Measurements from ENCODE around the gene TPCN1.

Gene TPCN1

GRCh38 chr12:113236539-113237399 is 15.5 kb downstream of the TPCN1 start:
- TF ChIP-seq GATA1 (IDR thresholded peaks at IDR 0.05; ENCODE audit: low read depth, low read length) (no peak), POLR2A (IDR thresholded peaks at IDR 0.05; ENCODE audit: low read length) (no peak)
- peak; percentile 75 to 82 for DNase-seq

GRCh38 chr12:113237748-113238147 is 16.5 kb downstream of the TPCN1 start:
- TF ChIP-seq GATA1 (IDR thresholded peaks at IDR 0.05; ENCODE audit: low read depth, low read length) = no peak
- no peak for TF ChIP-seq POLR2A (IDR thresholded peaks at IDR 0.05; ENCODE audit: low read length)
- peak; percentile 24 to 38 for DNase-seq

GRCh38 chr12:113238309-113238708 is 17.0 kb downstream of the TPCN1 start:
- peak; percentile 61 to 67 for DNase-seq
- TF ChIP-seq POLR2A (IDR thresholded peaks at IDR 0.05; ENCODE audit: low read length) (no peak), GATA1 (IDR thresholded peaks at IDR 0.05; ENCODE audit: low read depth, low read length) (no peak)

DNA sequence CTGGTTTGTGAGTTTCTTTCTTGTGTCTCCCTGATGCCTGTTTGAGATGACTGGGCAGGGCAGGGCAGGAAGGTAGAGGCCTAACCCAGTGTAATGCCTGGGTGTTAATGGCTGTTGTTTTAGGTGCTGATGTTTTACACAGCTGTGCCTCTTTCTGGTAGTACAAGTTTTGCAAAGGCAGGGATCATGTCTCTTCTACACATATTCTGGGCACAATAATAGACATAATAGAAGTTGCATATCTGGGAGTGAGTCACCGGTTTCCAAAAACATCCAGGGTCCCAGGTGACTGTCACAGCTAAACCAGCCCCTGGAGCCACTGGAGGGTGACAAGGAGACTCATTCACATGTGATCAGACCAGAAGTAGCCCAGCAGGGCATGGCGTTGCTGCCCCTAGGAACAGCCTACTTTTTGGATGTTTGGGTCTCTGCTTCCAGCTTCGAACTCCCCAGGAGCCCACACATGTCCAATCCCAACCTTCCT is 18.1 kb downstream of the TPCN1 start:
- TF ChIP-seq GATA1 (IDR thresholded peaks at IDR 0.05; ENCODE audit: low read depth, low read length) (no peak), POLR2A (IDR thresholded peaks at IDR 0.05; ENCODE audit: low read length) (no peak)
- DNase-seq = no peak

GRCh38 chr12:113239811-113240331 is 18.6 kb downstream of the TPCN1 start:
- DNase-seq = no peak
- TF ChIP-seq GATA1 (IDR thresholded peaks at IDR 0.05; ENCODE audit: low read depth, low read length) = no peak
- no peak for TF ChIP-seq POLR2A (IDR thresholded peaks at IDR 0.05; ENCODE audit: low read length)

DNA sequence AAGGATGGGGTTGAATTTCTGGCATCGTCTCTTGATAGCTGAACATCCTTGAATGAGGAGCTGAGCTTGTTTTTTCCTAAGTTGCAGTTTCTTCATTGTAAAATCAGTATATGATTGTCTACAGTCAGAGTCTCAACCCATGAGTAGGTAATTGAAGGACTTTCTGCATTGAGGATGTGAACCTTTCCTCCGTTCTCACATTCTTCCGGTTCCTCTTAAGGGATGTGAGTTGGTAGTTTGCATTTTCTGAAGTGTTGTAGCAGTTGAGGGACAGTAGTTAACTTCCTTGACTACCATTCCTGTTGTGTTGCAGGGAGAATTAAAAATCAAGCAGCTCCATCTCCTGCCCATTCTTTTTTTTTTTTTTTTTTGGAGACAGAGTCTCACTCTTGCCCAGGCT is 19.1 kb downstream of the TPCN1 start:
- DNase-seq = no peak
- no peak for TF ChIP-seq POLR2A (IDR thresholded peaks at IDR 0.05; ENCODE audit: low read length)
- TF ChIP-seq GATA1 (IDR thresholded peaks at IDR 0.05; ENCODE audit: low read depth, low read length) = no peak

GRCh38 chr12:113241191-113242025 is 20.1 kb downstream of the TPCN1 start:
- no peak for DNase-seq

DNA sequence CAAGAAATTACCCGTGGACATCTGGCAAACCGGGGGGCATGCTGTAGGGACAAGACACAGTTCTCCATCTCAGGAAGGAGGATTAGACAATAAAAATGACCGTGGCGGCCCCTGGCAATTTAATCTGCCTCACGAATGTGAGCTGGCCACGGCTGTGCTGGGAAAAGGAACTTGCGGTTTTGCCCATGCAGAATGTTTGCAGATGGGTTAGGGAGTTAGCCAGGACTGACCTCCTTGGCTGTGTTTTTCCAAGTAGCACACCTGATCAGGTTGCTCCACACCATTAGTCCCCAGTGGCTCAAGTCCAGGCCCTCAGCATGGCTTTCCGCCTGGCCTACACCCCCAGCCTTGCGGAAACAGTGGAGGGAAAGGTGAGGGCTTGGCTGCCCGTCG is 20.8 kb downstream of the TPCN1 start:
- DNase-seq = no peak
- TF ChIP-seq POLR2A (IDR thresholded peaks at IDR 0.05; ENCODE audit: low read length) (no peak), GATA1 (IDR thresholded peaks at IDR 0.05; ENCODE audit: low read depth, low read length) (no peak)

More at GRCh38 chr12:113241191-113242025, 20.1 kb downstream of the TPCN1 start:
- TF ChIP-seq GATA1 (IDR thresholded peaks at IDR 0.05; ENCODE audit: low read depth, low read length) = no peak
- TF ChIP-seq POLR2A (IDR thresholded peaks at IDR 0.05; ENCODE audit: low read length) = no peak

DNA sequence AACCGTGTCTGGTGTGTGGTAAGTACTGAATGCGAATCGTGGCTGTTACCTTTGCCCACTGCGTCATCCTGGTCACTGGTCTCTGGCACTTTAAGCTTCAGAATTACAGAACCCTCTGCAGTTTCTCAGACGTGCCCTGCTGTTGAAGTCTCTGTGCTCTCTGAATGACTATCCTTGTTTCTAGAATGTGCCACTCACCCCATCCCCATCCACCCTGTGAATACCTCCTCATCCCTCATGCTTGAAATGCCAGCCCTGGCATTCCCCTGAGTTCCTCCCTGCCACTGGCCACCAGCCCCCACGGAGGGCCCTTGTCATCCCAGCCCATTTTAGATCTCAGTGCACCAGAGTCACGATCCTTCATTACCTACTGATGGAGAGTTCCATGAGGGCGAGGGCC is 21.3 kb downstream of the TPCN1 start:
- TF ChIP-seq GATA1 (IDR thresholded peaks at IDR 0.05; ENCODE audit: low read depth, low read length) (no peak), POLR2A (IDR thresholded peaks at IDR 0.05; ENCODE audit: low read length) (no peak)

DNA sequence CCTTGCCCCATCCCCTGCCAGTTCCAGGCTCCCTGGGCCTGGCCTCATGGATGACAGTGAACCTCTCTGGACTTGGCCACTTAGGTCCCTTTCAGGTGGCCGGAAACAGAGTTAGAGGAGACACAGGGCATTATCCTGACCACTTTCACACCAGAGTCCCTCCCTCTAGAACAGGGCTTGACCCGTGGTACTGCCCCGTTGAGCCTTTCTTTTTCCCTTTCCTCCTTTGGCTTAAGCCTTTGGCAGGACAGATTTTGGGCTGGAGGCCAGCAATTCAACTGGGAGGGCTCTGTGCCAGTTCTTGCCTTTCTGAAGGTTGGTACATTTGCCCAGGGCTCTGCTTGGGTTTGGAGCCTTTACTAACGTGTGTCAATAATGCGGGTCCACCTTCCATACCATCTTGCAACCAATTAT is 22.8 kb downstream of the TPCN1 start:
- no peak for DNase-seq

More for the DNA sequence above, 21.3 kb downstream of the TPCN1 start:
- no peak for DNase-seq

GRCh38 chr12:113244478-113244958 is 23.3 kb downstream of the TPCN1 start:
- no peak for DNase-seq

More for the DNA sequence above, 22.8 kb downstream of the TPCN1 start:
- TF ChIP-seq POLR2A (IDR thresholded peaks at IDR 0.05; ENCODE audit: low read length) (no peak), GATA1 (IDR thresholded peaks at IDR 0.05; ENCODE audit: low read depth, low read length) (no peak)

GRCh38 chr12:113245695-113246477 is 24.6 kb downstream of the TPCN1 start:
- TF ChIP-seq GATA1 (IDR thresholded peaks at IDR 0.05; ENCODE audit: low read depth, low read length) (no peak), POLR2A (IDR thresholded peaks at IDR 0.05; ENCODE audit: low read length) (no peak)
- peak in 1 of 2 experiments; percentile 30 for DNase-seq

More at GRCh38 chr12:113244478-113244958, 23.3 kb downstream of the TPCN1 start:
- TF ChIP-seq GATA1 (IDR thresholded peaks at IDR 0.05; ENCODE audit: low read depth, low read length) = no peak
- TF ChIP-seq POLR2A (IDR thresholded peaks at IDR 0.05; ENCODE audit: low read length) = no peak
